WTC11 (cell line): ENCODE data around the gene SIPA1L3.

ENCODE experiments used
- AR ChIP-seq: fragments of 250-450 bp; sonication (Bioruptor Pico); IDR thresholded peaks from 2 replicates; pipeline ENCODE4 v1.9.0; 2021; ENCODE audit warnings: mild to moderate bottlenecking
- E2F4 ChIP-seq: sonication (generic); formaldehyde crosslinking; IDR thresholded peaks from 2 replicates; pipeline ENCODE4 v1.8.1; 2022; ENCODE audit warnings: low read depth, mild to moderate bottlenecking, moderate library complexity, missing genetic modification reagents, borderline replicate concordance
- IRF1 ChIP-seq: sonication (generic); formaldehyde crosslinking; IDR thresholded peaks from 2 replicates; pipeline ENCODE4 v1.8.0; 2023; ENCODE audit warnings: missing genetic modification reagents
- IRF2 ChIP-seq: sonication (generic); formaldehyde crosslinking; IDR thresholded peaks from 2 replicates; pipeline ENCODE4 v1.8.0; 2022; ENCODE audit warnings: low read depth, missing genetic modification reagents, borderline replicate concordance
- TF ChIP-seq, protein P1 (sequence below): fragments of 200-600 bp; IDR thresholded peaks from 2 replicates; pipeline ENCODE4 v1.8.0; 2022; ENCODE audit warnings: antibody characterized with exemption
- TF ChIP-seq, protein P2 (sequence below): sonication (generic); formaldehyde crosslinking; conservative IDR thresholded peaks from 2 replicates; pipeline ENCODE4 v1.8.1; 2022; ENCODE audit warnings: mild to moderate bottlenecking, missing genetic modification reagents
- TF ChIP-seq, protein P3 (sequence below): sonication (generic); formaldehyde crosslinking; IDR thresholded peaks from 2 replicates; pipeline ENCODE4 v1.8.1; 2023; ENCODE audit warnings: mild to moderate bottlenecking, moderate library complexity, missing genetic modification reagents

GRCh38 chr19:38033658-38034491 is 126.9 kb downstream of the SIPA1L3 start:
- TF ChIP-seq IRF1 (CRISPR knock-in tag) (no peak), IRF2 (CRISPR knock-in tag) (no peak), E2F4 (no peak), AR (no peak)
- TF ChIP-seq, protein P1, sequence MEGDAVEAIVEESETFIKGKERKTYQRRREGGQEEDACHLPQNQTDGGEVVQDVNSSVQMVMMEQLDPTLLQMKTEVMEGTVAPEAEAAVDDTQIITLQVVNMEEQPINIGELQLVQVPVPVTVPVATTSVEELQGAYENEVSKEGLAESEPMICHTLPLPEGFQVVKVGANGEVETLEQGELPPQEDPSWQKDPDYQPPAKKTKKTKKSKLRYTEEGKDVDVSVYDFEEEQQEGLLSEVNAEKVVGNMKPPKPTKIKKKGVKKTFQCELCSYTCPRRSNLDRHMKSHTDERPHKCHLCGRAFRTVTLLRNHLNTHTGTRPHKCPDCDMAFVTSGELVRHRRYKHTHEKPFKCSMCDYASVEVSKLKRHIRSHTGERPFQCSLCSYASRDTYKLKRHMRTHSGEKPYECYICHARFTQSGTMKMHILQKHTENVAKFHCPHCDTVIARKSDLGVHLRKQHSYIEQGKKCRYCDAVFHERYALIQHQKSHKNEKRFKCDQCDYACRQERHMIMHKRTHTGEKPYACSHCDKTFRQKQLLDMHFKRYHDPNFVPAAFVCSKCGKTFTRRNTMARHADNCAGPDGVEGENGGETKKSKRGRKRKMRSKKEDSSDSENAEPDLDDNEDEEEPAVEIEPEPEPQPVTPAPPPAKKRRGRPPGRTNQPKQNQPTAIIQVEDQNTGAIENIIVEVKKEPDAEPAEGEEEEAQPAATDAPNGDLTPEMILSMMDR = no peak
- TF ChIP-seq, protein P2, sequence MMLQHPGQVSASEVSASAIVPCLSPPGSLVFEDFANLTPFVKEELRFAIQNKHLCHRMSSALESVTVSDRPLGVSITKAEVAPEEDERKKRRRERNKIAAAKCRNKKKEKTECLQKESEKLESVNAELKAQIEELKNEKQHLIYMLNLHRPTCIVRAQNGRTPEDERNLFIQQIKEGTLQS (CRISPR knock-in tag) = no peak
- TF ChIP-seq, protein P3, sequence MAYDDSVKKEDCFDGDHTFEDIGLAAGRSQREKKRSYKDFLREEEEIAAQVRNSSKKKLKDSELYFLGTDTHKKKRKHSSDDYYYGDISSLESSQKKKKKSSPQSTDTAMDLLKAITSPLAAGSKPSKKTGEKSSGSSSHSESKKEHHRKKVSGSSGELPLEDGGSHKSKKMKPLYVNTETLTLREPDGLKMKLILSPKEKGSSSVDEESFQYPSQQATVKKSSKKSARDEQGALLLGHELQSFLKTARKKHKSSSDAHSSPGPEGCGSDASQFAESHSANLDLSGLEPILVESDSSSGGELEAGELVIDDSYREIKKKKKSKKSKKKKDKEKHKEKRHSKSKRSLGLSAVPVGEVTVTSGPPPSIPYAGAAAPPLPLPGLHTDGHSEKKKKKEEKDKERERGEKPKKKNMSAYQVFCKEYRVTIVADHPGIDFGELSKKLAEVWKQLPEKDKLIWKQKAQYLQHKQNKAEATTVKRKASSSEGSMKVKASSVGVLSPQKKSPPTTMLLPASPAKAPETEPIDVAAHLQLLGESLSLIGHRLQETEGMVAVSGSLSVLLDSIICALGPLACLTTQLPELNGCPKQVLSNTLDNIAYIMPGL (CRISPR knock-in tag) = no peak
